Neural cell (in vitro differentiated cells): ENCODE results near the gene RBKS.

ENCODE experiments used
- CTCF ChIP-seq: fragments of 450-650 bp; IDR thresholded peaks from 2 replicates; pipeline ENCODE4 v1.5.1; 2014; ENCODE audit warnings: antibody characterized with exemption, mild to moderate bottlenecking, moderate library complexity; ENCODE audit not compliant: poor library complexity, severe bottlenecking
- TF ChIP-seq, protein P1 (sequence below): IDR thresholded peaks from 2 replicates; pipeline ENCODE4 v1.6.1; 2012; ENCODE audit warnings: borderline replicate concordance

DNA sequence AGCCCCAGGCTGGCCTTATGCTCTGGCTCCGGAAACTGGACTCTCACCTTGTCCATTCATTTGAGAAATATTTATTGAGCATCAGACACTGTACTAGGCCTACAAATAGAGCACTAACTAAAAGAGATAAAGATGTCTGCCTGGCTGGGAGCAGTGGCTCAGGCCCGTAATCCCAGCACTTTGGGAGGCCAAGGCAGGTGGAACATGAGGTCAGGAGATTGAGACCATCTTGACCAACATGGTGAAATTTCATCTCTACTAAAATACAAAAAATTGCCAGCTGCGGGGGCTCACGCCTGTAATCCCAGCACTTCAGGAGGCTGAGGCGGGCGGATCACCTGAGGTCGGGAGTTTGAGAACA lies 126.3 kb downstream of the RBKS start:
- TF ChIP-seq, protein P1, sequence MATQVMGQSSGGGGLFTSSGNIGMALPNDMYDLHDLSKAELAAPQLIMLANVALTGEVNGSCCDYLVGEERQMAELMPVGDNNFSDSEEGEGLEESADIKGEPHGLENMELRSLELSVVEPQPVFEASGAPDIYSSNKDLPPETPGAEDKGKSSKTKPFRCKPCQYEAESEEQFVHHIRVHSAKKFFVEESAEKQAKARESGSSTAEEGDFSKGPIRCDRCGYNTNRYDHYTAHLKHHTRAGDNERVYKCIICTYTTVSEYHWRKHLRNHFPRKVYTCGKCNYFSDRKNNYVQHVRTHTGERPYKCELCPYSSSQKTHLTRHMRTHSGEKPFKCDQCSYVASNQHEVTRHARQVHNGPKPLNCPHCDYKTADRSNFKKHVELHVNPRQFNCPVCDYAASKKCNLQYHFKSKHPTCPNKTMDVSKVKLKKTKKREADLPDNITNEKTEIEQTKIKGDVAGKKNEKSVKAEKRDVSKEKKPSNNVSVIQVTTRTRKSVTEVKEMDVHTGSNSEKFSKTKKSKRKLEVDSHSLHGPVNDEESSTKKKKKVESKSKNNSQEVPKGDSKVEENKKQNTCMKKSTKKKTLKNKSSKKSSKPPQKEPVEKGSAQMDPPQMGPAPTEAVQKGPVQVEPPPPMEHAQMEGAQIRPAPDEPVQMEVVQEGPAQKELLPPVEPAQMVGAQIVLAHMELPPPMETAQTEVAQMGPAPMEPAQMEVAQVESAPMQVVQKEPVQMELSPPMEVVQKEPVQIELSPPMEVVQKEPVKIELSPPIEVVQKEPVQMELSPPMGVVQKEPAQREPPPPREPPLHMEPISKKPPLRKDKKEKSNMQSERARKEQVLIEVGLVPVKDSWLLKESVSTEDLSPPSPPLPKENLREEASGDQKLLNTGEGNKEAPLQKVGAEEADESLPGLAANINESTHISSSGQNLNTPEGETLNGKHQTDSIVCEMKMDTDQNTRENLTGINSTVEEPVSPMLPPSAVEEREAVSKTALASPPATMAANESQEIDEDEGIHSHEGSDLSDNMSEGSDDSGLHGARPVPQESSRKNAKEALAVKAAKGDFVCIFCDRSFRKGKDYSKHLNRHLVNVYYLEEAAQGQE: no peak
- TF ChIP-seq CTCF: no peak
